ENCODE data around the gene SNX2. TPM values are rescaled to one million over a fixed set of nuclear protein-coding genes. Genes with fewer than 3 reads are reported as not detected.
"Not testable (repeated sequence)": the region's sequence is repeated elsewhere in the genome, so short reads cannot be mapped to it uniquely, and the experiment has no call there.

SNX2 gene
- total and polyA plus RNA-seq, 7 donors = 48.6 to 111 (median 61.5) TPM

GRCh38 chr5:122845229-122846050 is 70.6 kb downstream of the SNX2 start, which contains the start of gene SNX24:
SNX24 (plus strand) TSS chr5:122845613; CDS start chr5:122845634, 21 bp downstream.
- peak; percentile 16 to 75 (median 58) for TF ChIP-seq POLR2AphosphoS5 (IDR thresholded peaks at IDR 0.05)
- TF ChIP-seq CTCF (IDR thresholded peaks at IDR 0.05) = no peak
- WGBS, 2 donors = 0 to 1% methylated on average over 92 of the region's 92 CpGs
- no peaks in the 10 kb centered on the region for H3K9me3 ChIP-seq
- peak within 1 kb of the TSS; percentile 87 to 99 (median 97) for H3K4me3 ChIP-seq
- H3K27ac ChIP-seq = peak within 1 kb of the TSS; percentile 91 to 97 (median 96)
- intact Hi-C loops (cut with DNase I) = loop anchor here (2.0 to 5.0 kb wide), 3 partner anchors 71 to 247 kb away; partner anchors contain the start of genes PPIC and SNX2
- H3K36me3 ChIP-seq = no peaks in the 10 kb centered on the region
- H3K27me3 ChIP-seq = no peaks in the 10 kb centered on the region
- peak; percentile 86 for DNase-seq
- H3K4me1 ChIP-seq = peaks cover 0 to 31% (median 20%) of the 10 kb centered on the region in 4 donors

- 3 to 12% methylated on average over 6 of the region's 6 CpGs for WGBS, 2 donors
These were observed 71.2 kb downstream of the SNX2 start for GRCh38 chr5:122846051-122846550.

GRCh38 chr5:122847687-122848081 is 72.8 kb downstream of the SNX2 start:
- H3K27me3 ChIP-seq = no peaks in the 10 kb centered on the region
- TF ChIP-seq CTCF (IDR thresholded peaks at IDR 0.05) (no peak), POLR2A (IDR thresholded peaks at IDR 0.05) (no peak), EP300 (IDR thresholded peaks at IDR 0.05) (no peak), POLR2AphosphoS5 (IDR thresholded peaks at IDR 0.05) (no peak)
- no peak overlapping the region for H3K4me3 ChIP-seq
- no peaks in the 10 kb centered on the region for H3K36me3 ChIP-seq
- no peak for DNase-seq
- 52 to 80% methylated on average over 2 of the region's 2 CpGs for WGBS, 2 donors
- H3K4me1 ChIP-seq = peaks cover 0 to 31% (median 20%) of the 10 kb centered on the region in 4 donors
- no peaks in the 10 kb centered on the region for H3K9me3 ChIP-seq
- intact Hi-C loops (cut with DNase I) = loop anchor here (5.0 kb wide), 1 partner anchor 245 kb away; no protein-coding TSS in a partner anchor
- H3K27ac ChIP-seq = no peak overlapping the region

More at GRCh38 chr5:122846051-122846550, 71.2 kb downstream of the SNX2 start:
- Histone ChIP-seq H3K36me3 (no peaks in the 10 kb centered on the region), H3K27ac (peak overlapping the region; percentile 91 to 97 (median 96)), H3K4me3 (peak overlapping the region; percentile 87 to 99 (median 97)), H3K4me1 (peaks cover 0 to 31% (median 20%) of the 10 kb centered on the region in 4 donors), H3K27me3 (no peaks in the 10 kb centered on the region), H3K9me3 (no peaks in the 10 kb centered on the region)
- TF ChIP-seq POLR2AphosphoS5 (IDR thresholded peaks at IDR 0.05) (no peak), EP300 (IDR thresholded peaks at IDR 0.05) (no peak), POLR2A (IDR thresholded peaks at IDR 0.05) (no peak), CTCF (IDR thresholded peaks at IDR 0.05) (no peak)
- intact Hi-C loops (cut with DNase I) = loop anchor here (5.0 kb wide), 1 partner anchor 246 kb away; no protein-coding TSS in a partner anchor
- no peak for DNase-seq

GRCh38 chr5:122849771-122850170 is 74.9 kb downstream of the SNX2 start:
- intact Hi-C loops (cut with DNase I) = loop anchor here (5.0 kb wide), 1 partner anchor 243 kb away; no protein-coding TSS in a partner anchor

GRCh38 chr5:122857538-122857937 is 82.7 kb downstream of the SNX2 start:
- DNase-seq; H3K36me3 ChIP-seq; H3K4me3 ChIP-seq; intact Hi-C loops (cut with DNase I); H3K9me3 ChIP-seq; H3K27me3 ChIP-seq; H3K27ac ChIP-seq; H3K4me1 ChIP-seq: not testable (repeated sequence)
- 91 to 96% methylated on average over 8 of the region's 8 CpGs for WGBS, 2 donors

More at GRCh38 chr5:122849771-122850170, 74.9 kb downstream of the SNX2 start:
- H3K4me1 ChIP-seq = peaks cover 0 to 23% (median 11%) of the 10 kb centered on the region in 4 donors
- no peak overlapping the region for H3K4me3 ChIP-seq
- no peaks in the 10 kb centered on the region for H3K27me3 ChIP-seq
- DNase-seq = no peak
- H3K27ac ChIP-seq = no peak overlapping the region
- H3K36me3 ChIP-seq = no peaks in the 10 kb centered on the region
- H3K9me3 ChIP-seq = no peaks in the 10 kb centered on the region
- TF ChIP-seq EP300 (IDR thresholded peaks at IDR 0.05) (no peak), POLR2AphosphoS5 (IDR thresholded peaks at IDR 0.05) (no peak), POLR2A (IDR thresholded peaks at IDR 0.05) (no peak)
- WGBS, 2 donors = 83 to 89% methylated on average over 1 of the region's 1 CpG

Measured in sigmoid colon (tissue), 7 donors.